Epithelial cell of proximal tubule (primary cell): Measurements from ENCODE around the gene DEPDC5. TPM values are rescaled to one million over a fixed set of nuclear protein-coding genes. Genes with fewer than 3 reads are reported as not detected.

Experiments
- DNase-seq: peaks from one replicate; pipeline ENCODE4 v3.0.0-alpha.2; 2011; ENCODE audit warnings: low read depth
- H3K4me3 ChIP-seq: 2 replicates; pipeline ENCODE4 v1.5.1; 2011; ENCODE audit warnings: low read depth, mild to moderate bottlenecking, low read length
- total RNA-seq: library from RNA; depleted of rRNA; stranded (reverse); fragments of >200 nt; gene quantifications from 2 replicates; pipeline ENCODE4 v1.2.3, GENCODE V29; 2015
- TF ChIP-seq, protein P1 (sequence below): conservative IDR thresholded peaks from 2 replicates; pipeline ENCODE4 v1.5.1; 2012; ENCODE audit warnings: low read depth, mild to moderate bottlenecking, low read length

DEPDC5 gene
- total RNA-seq, 1 donor from 2014 or later: 5.4 TPM

- DNase-seq: no peak
- no peak overlapping the region for H3K4me3 ChIP-seq
- TF ChIP-seq, protein P1, sequence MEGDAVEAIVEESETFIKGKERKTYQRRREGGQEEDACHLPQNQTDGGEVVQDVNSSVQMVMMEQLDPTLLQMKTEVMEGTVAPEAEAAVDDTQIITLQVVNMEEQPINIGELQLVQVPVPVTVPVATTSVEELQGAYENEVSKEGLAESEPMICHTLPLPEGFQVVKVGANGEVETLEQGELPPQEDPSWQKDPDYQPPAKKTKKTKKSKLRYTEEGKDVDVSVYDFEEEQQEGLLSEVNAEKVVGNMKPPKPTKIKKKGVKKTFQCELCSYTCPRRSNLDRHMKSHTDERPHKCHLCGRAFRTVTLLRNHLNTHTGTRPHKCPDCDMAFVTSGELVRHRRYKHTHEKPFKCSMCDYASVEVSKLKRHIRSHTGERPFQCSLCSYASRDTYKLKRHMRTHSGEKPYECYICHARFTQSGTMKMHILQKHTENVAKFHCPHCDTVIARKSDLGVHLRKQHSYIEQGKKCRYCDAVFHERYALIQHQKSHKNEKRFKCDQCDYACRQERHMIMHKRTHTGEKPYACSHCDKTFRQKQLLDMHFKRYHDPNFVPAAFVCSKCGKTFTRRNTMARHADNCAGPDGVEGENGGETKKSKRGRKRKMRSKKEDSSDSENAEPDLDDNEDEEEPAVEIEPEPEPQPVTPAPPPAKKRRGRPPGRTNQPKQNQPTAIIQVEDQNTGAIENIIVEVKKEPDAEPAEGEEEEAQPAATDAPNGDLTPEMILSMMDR: no peak
Measured at GRCh38 chr22:31915586-31915985, 161.8 kb downstream of the DEPDC5 start.

GRCh38 chr22:31917227-31917921, 163.6 kb downstream of the DEPDC5 start:
- no peak for DNase-seq
- TF ChIP-seq, protein P1: no peak
- H3K4me3 ChIP-seq: no peak overlapping the region

- no peak for DNase-seq
- TF ChIP-seq, protein P1: no peak
- no peak overlapping the region for H3K4me3 ChIP-seq
Measured at GRCh38 chr22:31919730-31920129, 165.9 kb downstream of the DEPDC5 start.

GRCh38 chr22:31920306-31920705, 166.5 kb downstream of the DEPDC5 start:
- DNase-seq: no peak
- H3K4me3 ChIP-seq: no peak overlapping the region

DNA sequence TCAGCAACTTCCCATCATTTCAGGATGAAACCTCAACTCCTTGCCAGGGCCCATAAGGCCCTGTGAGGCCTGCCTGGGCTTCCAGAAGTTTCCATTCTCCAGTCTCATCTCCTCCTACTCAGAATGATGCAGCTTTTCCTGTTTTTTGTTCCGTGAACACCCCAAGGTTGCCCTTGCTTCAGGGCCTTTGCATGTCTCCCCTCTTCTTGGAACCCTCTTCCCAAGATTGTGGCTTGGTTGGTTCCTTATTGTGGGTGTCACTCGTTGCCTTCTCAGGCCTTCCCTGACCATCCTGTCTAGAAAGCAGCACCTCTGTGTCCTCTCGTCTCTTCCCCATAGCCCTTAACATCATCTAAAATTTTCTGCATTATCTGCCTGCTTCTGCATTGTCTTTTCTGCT, 167.3 kb downstream of the DEPDC5 start:
- no peak for DNase-seq
- no peak overlapping the region for H3K4me3 ChIP-seq
- TF ChIP-seq, protein P1: no peak

More at GRCh38 chr22:31920306-31920705, 166.5 kb downstream of the DEPDC5 start:
- TF ChIP-seq, protein P1: no peak

- TF ChIP-seq, protein P1: no peak
- no peak for DNase-seq
- H3K4me3 ChIP-seq: no peak overlapping the region
Measured at GRCh38 chr22:31922534-31922933, 168.7 kb downstream of the DEPDC5 start.

GRCh38 chr22:31923136-31923535, 169.3 kb downstream of the DEPDC5 start:
- H3K4me3 ChIP-seq: no peak overlapping the region
- TF ChIP-seq, protein P1: no peak
- DNase-seq: no peak
